Measurements from ENCODE around the gene UAP1L1. TPM values are rescaled to one million over a fixed set of nuclear protein-coding genes. Genes with fewer than 3 reads are reported as not detected.
A peak's percentile ranks its signal among the peaks of the same experiment; 100 is the strongest.

The UAP1L1 gene
- total RNA-seq, 6 donors from 2014 or later, result 10.5 to 69.1 (median 34.0) TPM

DNA sequence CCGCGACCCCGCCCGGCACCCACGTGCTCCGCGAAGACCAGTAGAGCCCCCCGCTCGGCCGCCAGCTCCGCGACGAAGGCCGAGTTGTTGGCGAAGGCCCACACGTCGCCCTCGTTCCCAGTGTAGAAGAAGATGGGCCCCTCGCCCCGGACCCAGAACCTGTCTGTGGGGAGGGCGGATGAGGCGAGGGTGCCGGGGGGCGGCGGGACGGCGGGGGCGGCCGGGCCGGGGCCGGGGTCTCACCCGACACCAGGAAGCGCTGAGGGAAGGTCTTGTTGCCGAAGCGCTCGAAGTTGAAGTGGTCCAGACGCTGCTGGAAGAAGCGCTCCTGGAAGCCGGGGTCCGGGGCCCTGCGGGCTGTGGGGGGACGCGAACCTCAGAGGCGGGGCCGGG, 36.9 kb downstream of the UAP1L1 start:
- Histone ChIP-seq H3K27me3 (no peaks in the 10 kb centered on the region), H3K4me3 (peak overlapping the region; percentile 88 to 99 (median 92)), H3K36me3 (peaks cover 3 to 40% (median 31%) of the 10 kb centered on the region in 4 donors), H3K27ac (peak overlapping the region; percentile 40 to 71 (median 56)), H3K9me3 (no peaks in the 10 kb centered on the region), H3K4me1 (peaks cover 13 to 25% (median 14%) of the 10 kb centered on the region in 4 donors)
- ATAC-seq (ENCODE audit: low FRiP score in 2 of 2), result no peak
- TF ChIP-seq EP300 (IDR thresholded peaks at IDR 0.05), result no peak
- no peak for TF ChIP-seq POLR2A (IDR thresholded peaks at IDR 0.05)
- TF ChIP-seq POLR2AphosphoS5 (IDR thresholded peaks at IDR 0.05), result no peak
- TF ChIP-seq, protein P1, sequence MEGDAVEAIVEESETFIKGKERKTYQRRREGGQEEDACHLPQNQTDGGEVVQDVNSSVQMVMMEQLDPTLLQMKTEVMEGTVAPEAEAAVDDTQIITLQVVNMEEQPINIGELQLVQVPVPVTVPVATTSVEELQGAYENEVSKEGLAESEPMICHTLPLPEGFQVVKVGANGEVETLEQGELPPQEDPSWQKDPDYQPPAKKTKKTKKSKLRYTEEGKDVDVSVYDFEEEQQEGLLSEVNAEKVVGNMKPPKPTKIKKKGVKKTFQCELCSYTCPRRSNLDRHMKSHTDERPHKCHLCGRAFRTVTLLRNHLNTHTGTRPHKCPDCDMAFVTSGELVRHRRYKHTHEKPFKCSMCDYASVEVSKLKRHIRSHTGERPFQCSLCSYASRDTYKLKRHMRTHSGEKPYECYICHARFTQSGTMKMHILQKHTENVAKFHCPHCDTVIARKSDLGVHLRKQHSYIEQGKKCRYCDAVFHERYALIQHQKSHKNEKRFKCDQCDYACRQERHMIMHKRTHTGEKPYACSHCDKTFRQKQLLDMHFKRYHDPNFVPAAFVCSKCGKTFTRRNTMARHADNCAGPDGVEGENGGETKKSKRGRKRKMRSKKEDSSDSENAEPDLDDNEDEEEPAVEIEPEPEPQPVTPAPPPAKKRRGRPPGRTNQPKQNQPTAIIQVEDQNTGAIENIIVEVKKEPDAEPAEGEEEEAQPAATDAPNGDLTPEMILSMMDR (IDR thresholded peaks at IDR 0.05), result no peak
- DNase-seq, result no peak
- WGBS, 2 donors, result 0% methylated on average over 2 to 20 of the region's 45 CpGs

DNA sequence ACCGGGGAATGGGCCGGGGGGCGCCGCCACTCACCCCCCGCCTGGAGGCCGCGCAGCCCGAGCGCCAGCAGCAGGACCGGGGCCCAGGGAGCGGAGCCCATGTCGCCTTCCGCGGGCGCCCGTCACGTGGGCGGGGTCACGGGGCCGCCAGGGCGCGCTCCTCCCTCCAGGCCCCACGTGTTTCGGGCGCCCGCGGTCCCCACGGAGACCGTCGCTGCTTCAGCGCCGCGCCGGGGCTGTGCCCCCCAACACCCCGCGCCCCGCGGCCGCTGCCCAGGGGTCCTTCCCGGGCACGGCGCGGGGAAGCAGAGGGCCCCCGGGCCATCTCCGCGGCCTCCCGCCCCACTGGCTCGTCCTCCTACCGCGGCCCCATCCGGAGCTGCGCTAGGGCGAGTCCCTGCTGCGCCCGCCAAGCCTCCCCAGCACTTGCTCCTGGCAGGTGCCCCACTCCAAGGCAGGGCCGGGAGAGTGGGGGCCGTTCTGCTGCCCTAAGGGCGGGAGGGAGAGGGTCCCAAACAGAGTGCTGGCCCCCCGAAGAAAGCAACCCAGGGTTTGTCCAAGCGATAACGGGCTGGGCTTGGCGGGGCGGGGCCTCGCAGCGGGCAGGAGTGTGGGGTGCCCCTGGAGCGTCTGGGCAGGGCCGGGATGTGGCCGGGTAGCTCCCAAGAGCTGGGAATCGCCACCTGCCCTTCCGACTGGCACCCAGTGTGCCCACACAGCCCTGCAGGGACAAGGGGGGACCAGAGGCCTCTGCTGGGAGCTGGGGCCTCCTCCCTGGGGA, 37.5 kb downstream of the UAP1L1 start, which contains the start of gene DPP7:
DPP7 (minus strand) TSS at position 121 of the 781 bp plus-strand sequence; CDS start at position 101, 20 bp downstream.
- 0 to 13% methylated on average over 1 to 4 of the region's 70 CpGs for WGBS, 2 donors
- H3K27ac ChIP-seq, result peak within 1 kb of the TSS; percentile 40 to 71 (median 56)

DNA sequence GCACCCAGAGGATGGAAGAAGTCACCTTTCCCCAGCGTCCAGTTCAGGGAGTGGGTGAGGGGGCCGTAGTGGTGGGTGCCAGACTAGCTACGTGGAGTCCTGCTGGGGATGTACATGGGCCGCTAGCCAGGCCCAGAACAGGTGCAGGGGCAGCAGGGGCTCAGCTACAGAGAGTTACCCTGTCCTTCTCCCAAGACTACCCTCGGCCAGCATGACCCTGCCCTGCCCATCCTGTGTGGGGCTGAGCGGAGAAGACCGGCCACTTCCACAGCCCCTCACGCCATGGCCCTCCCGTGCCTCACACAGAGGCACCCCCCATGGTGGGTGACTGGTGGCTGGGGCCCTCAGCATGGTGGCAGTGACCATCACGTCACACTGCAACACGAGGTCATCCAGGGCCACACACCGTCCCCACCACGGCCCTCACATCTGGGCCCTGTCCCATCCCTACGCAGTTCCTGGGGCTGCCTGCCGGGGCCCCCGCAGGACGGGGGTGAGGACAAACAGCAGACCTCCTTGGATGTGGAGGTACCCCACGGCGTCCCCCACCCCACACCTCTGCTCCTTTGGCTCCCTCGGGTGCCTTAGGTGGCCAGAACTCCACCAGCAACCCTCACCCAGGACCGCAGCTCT, 38.2 kb downstream of the UAP1L1 start:
- H3K4me3 ChIP-seq, result peak overlapping the region in 3 of 4 donors; percentile 88 to 99 (median 90)
- H3K27ac ChIP-seq, result no peak overlapping the region
- H3K4me1 ChIP-seq, result peaks cover 13 to 25% (median 14%) of the 10 kb centered on the region in 4 donors
- H3K9me3 ChIP-seq, result no peaks in the 10 kb centered on the region
- ATAC-seq (ENCODE audit: low FRiP score in 2 of 2) (peak in 1 of 2 donors; percentile 3), DNase-seq (peak in 1 of 2 donors; percentile 72)
- 73 to 85% methylated on average over 5 to 17 of the region's 21 CpGs for WGBS, 2 donors
- H3K36me3 ChIP-seq, result peaks cover 3 to 27% (median 21%) of the 10 kb centered on the region in 4 donors
- H3K27me3 ChIP-seq, result no peaks in the 10 kb centered on the region
- TF ChIP-seq, protein P1 (IDR thresholded peaks at IDR 0.05), result no peak
- TF ChIP-seq EP300 (IDR thresholded peaks at IDR 0.05) (no peak), POLR2A (IDR thresholded peaks at IDR 0.05) (no peak), POLR2AphosphoS5 (IDR thresholded peaks at IDR 0.05) (no peak)

More for the DNA sequence above, 37.5 kb downstream of the UAP1L1 start, which contains the start of gene DPP7:
- TF ChIP-seq POLR2A (IDR thresholded peaks at IDR 0.05), result peak in 1 of 4 donors; percentile 70
- TF ChIP-seq EP300 (IDR thresholded peaks at IDR 0.05), result no peak
- peak in 1 of 2 donors; percentile 23 for TF ChIP-seq POLR2AphosphoS5 (IDR thresholded peaks at IDR 0.05)
- TF ChIP-seq, protein P1 (IDR thresholded peaks at IDR 0.05), result peak in 1 of 6 experiments; percentile 19
- ATAC-seq (ENCODE audit: low FRiP score in 2 of 2), result peak; percentile 50 to 94
- DNase-seq, result peak; percentile 82 to 97
- Histone ChIP-seq H3K4me1 (peaks cover 13 to 25% (median 14%) of the 10 kb centered on the region in 4 donors), H3K36me3 (peaks cover 3 to 34% (median 26%) of the 10 kb centered on the region in 4 donors), H3K9me3 (no peaks in the 10 kb centered on the region), H3K4me3 (peak within 1 kb of the TSS; percentile 88 to 99 (median 92)), H3K27me3 (no peaks in the 10 kb centered on the region)

DNA sequence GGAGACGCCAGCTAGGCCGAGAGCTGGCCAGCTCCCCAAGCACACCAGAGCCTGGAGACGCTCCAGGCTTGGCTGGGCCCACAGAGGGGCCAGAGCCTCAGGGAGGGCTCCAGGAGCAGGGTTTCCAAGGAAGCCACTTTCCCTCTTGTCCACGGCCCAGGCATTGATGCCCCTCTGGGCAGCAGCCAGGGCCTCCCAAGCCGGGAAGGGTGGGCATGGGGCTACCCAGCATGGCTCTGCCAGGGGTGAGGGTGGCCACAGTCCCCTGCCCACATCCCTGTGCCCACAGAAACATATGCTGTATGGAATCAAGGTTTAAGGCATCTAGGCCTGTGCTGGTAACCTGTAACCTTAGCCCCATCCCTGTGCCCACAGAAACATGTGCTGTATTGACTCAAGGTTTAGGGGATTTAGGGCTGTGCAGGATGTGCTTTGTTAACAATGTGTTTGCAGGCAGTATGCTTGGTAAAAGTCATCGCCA, 38.8 kb downstream of the UAP1L1 start:
- Histone ChIP-seq H3K27me3 (no peaks in the 10 kb centered on the region), H3K9me3 (no peaks in the 10 kb centered on the region), H3K4me1 (peaks cover 13 to 25% (median 14%) of the 10 kb centered on the region in 4 donors), H3K36me3 (peaks cover 3 to 21% (median 19%) of the 10 kb centered on the region in 4 donors), H3K27ac (no peak overlapping the region), H3K4me3 (no peak overlapping the region)
- DNase-seq, result no peak
- TF ChIP-seq, protein P1 (IDR thresholded peaks at IDR 0.05), result no peak
- no peak for TF ChIP-seq EP300 (IDR thresholded peaks at IDR 0.05)
- no peak for TF ChIP-seq POLR2AphosphoS5 (IDR thresholded peaks at IDR 0.05)
- TF ChIP-seq POLR2A (IDR thresholded peaks at IDR 0.05), result no peak
- no peak for ATAC-seq (ENCODE audit: low FRiP score in 2 of 2)
- WGBS, 2 donors, result 84% methylated on average over 6 of the region's 6 CpGs; no CpG with 5 or more reads in 1 of the 2 donors

All from upper lobe of left lung (tissue), 6 donors.